GM19238 (cell line): ENCODE results near the gene SKA2.
"Not testable (repeated sequence)": the region's sequence is repeated elsewhere in the genome, so short reads cannot be mapped to it uniquely, and the experiment has no call there.

ENCODE experiments used
- DNase-seq: peaks from one replicate; pipeline ENCODE4 v3.0.0; 2011; ENCODE audit warnings: low spot score; ENCODE audit not compliant: insufficient read length

Gene SKA2

GRCh38 chr17:59101178-59101577 lies 53.8 kb downstream of the SKA2 start:
- no peak for DNase-seq

GRCh38 chr17:59097876-59098275 lies 57.1 kb downstream of the SKA2 start:
- DNase-seq, result no peak

GRCh38 chr17:59094861-59095530 lies 60.0 kb downstream of the SKA2 start:
- no peak for DNase-seq

GRCh38 chr17:59093702-59094231 lies 61.2 kb downstream of the SKA2 start:
- DNase-seq, result no peak

- no peak for DNase-seq
Measured at GRCh38 chr17:59093145-59093701, 61.8 kb downstream of the SKA2 start.

GRCh38 chr17:59090593-59090992 lies 64.4 kb downstream of the SKA2 start:
- DNase-seq, result not testable (repeated sequence)

GRCh38 chr17:59084154-59084553 lies 70.8 kb downstream of the SKA2 start:
- DNase-seq, result no peak

- DNase-seq, result no peak
Measured at GRCh38 chr17:59074494-59074893, 80.5 kb downstream of the SKA2 start.

- no peak for DNase-seq
Measured at GRCh38 chr17:59073972-59074371, 81.0 kb downstream of the SKA2 start.

- no peak for DNase-seq
Measured at GRCh38 chr17:59069856-59070255, 85.1 kb downstream of the SKA2 start.

- peak; percentile 5 for DNase-seq
Measured at GRCh38 chr17:59067756-59068155, 87.2 kb downstream of the SKA2 start.

GRCh38 chr17:59067340-59067739 lies 87.6 kb downstream of the SKA2 start:
- DNase-seq, result no peak

- no peak for DNase-seq
Measured at GRCh38 chr17:59062509-59062908, 92.5 kb downstream of the SKA2 start.
